Fibroblast of villous mesenchyme (primary cell): Measurements from ENCODE around the gene SEMA5A. TPM values are rescaled to one million over a fixed set of nuclear protein-coding genes. Genes with fewer than 3 reads are reported as not detected.

ENCODE experiments used
- DNase-seq: peaks from one replicate; pipeline ENCODE4 v3.0.0-alpha.2; 2010; ENCODE audit warnings: low read depth
- H3K4me3 ChIP-seq: 2 replicates; pipeline ENCODE4 v1.5.1; 2011; ENCODE audit warnings: low read depth, mild to moderate bottlenecking, low read length
- CTCF ChIP-seq: IDR thresholded peaks from 2 replicates; pipeline ENCODE4 v1.5.1; 2012; ENCODE audit warnings: low read depth, mild to moderate bottlenecking, low read length; ENCODE audit not compliant: insufficient read depth
- total RNA-seq: library from RNA; depleted of rRNA; stranded (reverse); fragments of >200 nt; gene quantifications from 2 replicates; pipeline ENCODE4 v1.2.3, GENCODE V29; 2012

The SEMA5A gene
- total RNA-seq, 1 donor: 72.5 TPM

- H3K4me3 ChIP-seq: no peak overlapping the region
- peak; percentile 95 for DNase-seq
Measured at GRCh38 chr5:9337928-9338595, 207.8 kb downstream of the SEMA5A start.

DNA sequence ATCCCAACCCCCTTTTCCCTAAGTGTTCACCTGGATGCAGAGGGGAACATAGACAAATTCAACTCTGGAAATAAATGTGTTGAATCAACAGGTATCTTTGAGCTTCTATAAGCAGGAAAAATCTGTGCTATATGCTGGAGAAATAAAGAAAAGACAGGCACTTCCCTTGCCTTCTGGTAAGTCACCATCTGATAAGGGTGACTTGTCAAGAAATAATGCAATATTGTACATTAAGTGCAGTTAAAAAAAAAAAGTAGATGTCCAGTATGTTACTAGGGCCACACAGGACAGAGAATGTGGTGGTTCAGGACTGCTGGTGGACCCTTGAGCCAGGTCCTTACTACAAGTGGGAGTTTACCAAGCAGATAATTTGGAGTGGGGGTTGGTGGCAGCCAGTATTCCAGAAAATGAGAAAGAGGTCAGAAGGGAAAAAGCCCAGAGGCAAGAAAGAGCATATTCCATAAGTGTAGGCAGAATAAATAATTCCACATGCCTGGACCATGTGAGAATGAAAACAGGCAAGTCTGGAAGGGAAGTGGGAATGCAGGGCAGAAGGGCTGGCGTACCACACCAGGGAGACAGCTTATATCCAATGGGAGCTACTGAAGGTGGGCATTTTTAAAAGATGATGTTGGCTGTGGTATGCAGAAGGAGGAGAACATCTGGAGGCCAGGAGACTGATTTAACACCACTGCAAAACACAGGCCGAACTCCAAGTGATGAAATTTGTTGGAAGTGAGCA is 209.9 kb downstream of the SEMA5A start:
- TF ChIP-seq CTCF: no peak
- no peak for DNase-seq
- no peak overlapping the region for H3K4me3 ChIP-seq

More at GRCh38 chr5:9337928-9338595, 207.8 kb downstream of the SEMA5A start:
- no peak for TF ChIP-seq CTCF

DNA sequence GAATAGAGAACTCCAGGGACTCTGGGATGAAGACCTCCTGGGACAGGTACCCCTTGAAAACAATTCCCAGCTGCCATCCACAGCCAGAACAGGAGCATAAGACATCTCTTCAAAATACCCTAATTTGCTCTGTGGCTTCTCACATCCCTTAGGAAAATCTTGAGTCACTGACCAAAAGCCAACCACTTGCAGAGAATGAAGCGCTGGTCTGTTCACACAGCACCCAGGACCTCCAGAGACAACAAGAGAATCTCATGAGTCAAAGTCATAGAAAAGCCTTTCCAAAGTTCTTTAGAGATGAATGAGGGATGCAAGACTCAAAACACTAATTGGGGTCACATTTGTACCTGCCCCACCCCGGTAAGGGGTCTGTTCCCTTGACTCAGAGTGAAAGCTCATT is 210.6 kb downstream of the SEMA5A start:
- DNase-seq: no peak
- no peak overlapping the region for H3K4me3 ChIP-seq
- no peak for TF ChIP-seq CTCF

GRCh38 chr5:9332026-9332425 is 213.8 kb downstream of the SEMA5A start:
- H3K4me3 ChIP-seq: no peak overlapping the region
- TF ChIP-seq CTCF: no peak
- no peak for DNase-seq

DNA sequence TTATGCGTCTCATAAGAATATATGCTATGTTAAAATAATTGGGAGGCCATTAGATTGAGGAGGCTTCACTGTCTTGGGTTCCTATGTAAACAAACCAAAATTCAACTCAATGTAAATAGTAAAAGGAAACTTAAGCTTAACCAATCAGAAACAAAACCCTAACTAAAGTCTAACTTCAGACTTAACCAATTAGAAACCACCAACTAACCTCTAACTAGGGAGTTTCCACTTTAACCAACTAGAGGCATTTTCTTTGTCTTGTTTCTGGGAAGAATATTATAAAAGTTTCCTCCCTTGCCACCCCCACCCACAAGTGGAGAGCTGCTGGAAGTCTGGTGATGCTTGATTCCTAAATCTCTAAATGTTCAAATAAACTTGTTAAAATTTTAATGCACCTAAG is 214.5 kb downstream of the SEMA5A start:
- no peak overlapping the region for H3K4me3 ChIP-seq
- DNase-seq: no peak
- no peak for TF ChIP-seq CTCF

DNA sequence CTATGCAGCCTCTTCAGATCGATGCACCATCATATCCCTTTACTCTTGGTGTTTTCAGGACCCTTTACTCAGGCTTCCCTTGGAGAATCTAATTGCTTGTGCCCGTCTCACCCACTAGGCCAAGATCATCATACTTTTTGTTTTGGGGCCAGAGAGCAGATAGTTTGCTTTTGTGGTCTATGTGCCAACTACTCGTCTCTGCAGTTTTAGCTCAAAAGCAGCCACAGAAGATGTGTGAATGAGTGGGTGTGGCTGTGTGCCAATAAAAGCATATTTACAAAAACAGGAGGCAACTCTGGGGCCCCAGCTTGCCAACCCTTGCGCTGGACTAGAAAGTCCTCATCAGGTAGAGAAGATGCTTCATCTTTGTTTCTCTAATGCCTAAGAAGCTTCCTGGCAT is 216.8 kb downstream of the SEMA5A start:
- no peak for TF ChIP-seq CTCF
- DNase-seq: no peak
- H3K4me3 ChIP-seq: no peak overlapping the region
